Neuronal stem cell (in vitro differentiated cells): ENCODE results near the gene CYP2C9.
A peak's percentile ranks its signal among the peaks of the same experiment; 100 is the strongest.

Experiments
- DNase-seq: peaks from one replicate; pipeline ENCODE4 v3.0.0-alpha.2; 2013; ENCODE audit warnings: low spot score
- H2AFZ ChIP-seq: one replicate; pipeline ENCODE4 v1.6.1; 2013; ENCODE audit warnings: mild to moderate bottlenecking, low read length, inconsistent platforms
- H2AK5ac ChIP-seq: 2 replicates; pipeline ENCODE4 v1.6.1; 2013; ENCODE audit warnings: low read depth, mild to moderate bottlenecking, inconsistent platforms, low read length, moderate library complexity, mixed read lengths
- H2BK120ac ChIP-seq: 2 replicates; pipeline ENCODE4 v1.6.1; 2013; ENCODE audit warnings: low read depth, mild to moderate bottlenecking, inconsistent platforms, low read length, moderate library complexity, mixed read lengths
- H2BK12ac ChIP-seq: one replicate; pipeline ENCODE4 v1.6.1; 2013; ENCODE audit warnings: low read length, inconsistent platforms
- H2BK15ac ChIP-seq: 2 replicates; pipeline ENCODE4 v1.6.1; 2013; ENCODE audit warnings: mild to moderate bottlenecking, low read length, inconsistent platforms, mixed read lengths
- H2BK5ac ChIP-seq: one replicate; pipeline ENCODE4 v1.6.1; 2013; ENCODE audit warnings: inconsistent platforms, mild to moderate bottlenecking, low read length, moderate library complexity
- H3K14ac ChIP-seq: one replicate; pipeline ENCODE4 v1.6.1; 2013; ENCODE audit warnings: low read length, inconsistent platforms
- H3K18ac ChIP-seq: 2 replicates; pipeline ENCODE4 v1.6.1; 2013; ENCODE audit warnings: low read length, inconsistent platforms
- H3K23ac ChIP-seq: 2 replicates; pipeline ENCODE4 v1.6.1; 2013; ENCODE audit warnings: low read depth, mild to moderate bottlenecking, mixed read lengths, low read length, inconsistent platforms; ENCODE audit not compliant: poor library complexity
- H3K27ac ChIP-seq: replicated peaks from 3 replicates; pipeline ENCODE4 v1.5.1; 2013; ENCODE audit warnings: low read length, inconsistent platforms
- H3K27me3 ChIP-seq, 3 experiments: 2 replicates each; pipeline ENCODE4 v1.6.1; 2013; ENCODE audit warnings: low read length in 3 of 3, mild to moderate bottlenecking in 2 of 3, inconsistent platforms in 1 of 3, low read depth in 1 of 3, mixed read lengths in 1 of 3, moderate library complexity in 1 of 3; ENCODE audit not compliant: control insufficient read depth in 3 of 3, insufficient read depth in 3 of 3
- H3K36me3 ChIP-seq, 2 donors: replicated peaks in 1 of 2; 2 replicates each; pipeline ENCODE4 v1.6.1; 2013; ENCODE audit warnings: low read length in 2 of 2; ENCODE audit not compliant: control insufficient read depth in 2 of 2, insufficient read depth in 2 of 2
- H3K4ac ChIP-seq: 2 replicates; pipeline ENCODE4 v1.6.1; 2013; ENCODE audit warnings: inconsistent platforms, mild to moderate bottlenecking, low read length, moderate library complexity
- H3K4me1 ChIP-seq, 2 donors: 1 replicate in 1 of 2; 2 replicates in 1 of 2; pipeline ENCODE4 v1.6.1; 2013; ENCODE audit warnings: low read length in 2 of 2, low read depth in 1 of 2; ENCODE audit not compliant: control insufficient read depth in 2 of 2, insufficient read depth in 1 of 2
- H3K4me2 ChIP-seq: one replicate; pipeline ENCODE4 v1.6.1; 2013; ENCODE audit warnings: mild to moderate bottlenecking, low read length, inconsistent platforms; ENCODE audit not compliant: insufficient read depth, poor library complexity, severe bottlenecking
- H3K4me3 ChIP-seq, 2 donors: 2 replicates each; pipeline ENCODE4 v1.5.1; 2013; ENCODE audit warnings: low read length in 2 of 2, mild to moderate bottlenecking in 2 of 2, inconsistent platforms in 1 of 2, moderate library complexity in 1 of 2
- H3K79me1 ChIP-seq: one replicate; pipeline ENCODE4 v1.6.1; 2013; ENCODE audit warnings: low read depth, mild to moderate bottlenecking, inconsistent platforms, low read length, moderate library complexity
- H3K9ac ChIP-seq: one replicate; pipeline ENCODE4 v1.6.1; 2013; ENCODE audit warnings: mild to moderate bottlenecking, low read depth, low read length, inconsistent platforms; ENCODE audit not compliant: poor library complexity
- H3K9me3 ChIP-seq, 2 donors: replicated peaks in 1 of 2; 2 replicates each; pipeline versions ENCODE3 to v1.6.1; 2013; ENCODE audit warnings: low read length in 2 of 2, mild to moderate bottlenecking in 2 of 2, inconsistent platforms in 1 of 2, low read depth in 1 of 2, mixed read lengths in 1 of 2, moderate library complexity in 1 of 2; ENCODE audit not compliant: control insufficient read depth in 2 of 2, insufficient read depth in 1 of 2
- H4K8ac ChIP-seq: one replicate; pipeline ENCODE4 v1.6.1; 2013; ENCODE audit warnings: low read depth, mild to moderate bottlenecking, inconsistent platforms, low read length, moderate library complexity
- H4K91ac ChIP-seq: one replicate; pipeline ENCODE4 v1.6.1; 2013; ENCODE audit warnings: low read length, low read depth, mild to moderate bottlenecking, inconsistent platforms; ENCODE audit not compliant: poor library complexity
- WGBS, 2 donors: extraction: QIAGEN DNeasy Blood & Tissue Kit; methylation state at CpG; one replicate each; pipeline ENCODE4 v1.1.7; 2013; ENCODE audit warnings: missing lambda C conversion rate in 2 of 2, mixed read lengths in 1 of 2; ENCODE audit not compliant: insufficient read length in 2 of 2, insufficient replicate concordance in 1 of 2; ENCODE audit errors: extremely low coverage in 2 of 2; 5-methylcytosine and 5-hydroxymethylcytosine counted together

CYP2C9 gene

GRCh38 chr10:94997741-94998174, 59.3 kb downstream of the CYP2C9 start:
- no peak overlapping the region for H2AFZ ChIP-seq
- H3K27ac ChIP-seq: no peak overlapping the region
- H4K8ac ChIP-seq: no peak overlapping the region
- H3K27me3 ChIP-seq: no peaks in the 10 kb centered on the region
- H3K9ac ChIP-seq: no peak overlapping the region
- peak overlapping the region; percentile 34 for H3K4me2 ChIP-seq
- H3K18ac ChIP-seq: no peak overlapping the region
- no peak overlapping the region for H2AK5ac ChIP-seq
- peak; percentile 23 for DNase-seq
- H3K23ac ChIP-seq: no peak overlapping the region
- H4K91ac ChIP-seq: no peak overlapping the region
- no peak overlapping the region for H3K4ac ChIP-seq
- no peak overlapping the region for H3K14ac ChIP-seq
- H3K4me1 ChIP-seq: peaks cover 0 to 8% of the 10 kb centered on the region in 2 donors
- H2BK5ac ChIP-seq: no peak overlapping the region
- H3K79me1 ChIP-seq: no peaks in the 10 kb centered on the region
- no peak overlapping the region for H3K4me3 ChIP-seq
- no peak overlapping the region for H2BK120ac ChIP-seq
- no peak overlapping the region for H2BK15ac ChIP-seq
- no peaks in the 10 kb centered on the region for H3K9me3 ChIP-seq
- WGBS, 2 donors: no CpG with 5 or more reads among the region's 6 CpGs
- H3K36me3 ChIP-seq: no peaks in the 10 kb centered on the region
- H2BK12ac ChIP-seq: no peak overlapping the region

- H3K4me1 ChIP-seq: no peaks in the 10 kb centered on the region
- no peak overlapping the region for H2AFZ ChIP-seq
- no peak overlapping the region for H2BK5ac ChIP-seq
- H2AK5ac ChIP-seq: no peak overlapping the region
- H3K23ac ChIP-seq: no peak overlapping the region
- no peaks in the 10 kb centered on the region for H3K9me3 ChIP-seq
- H2BK12ac ChIP-seq: no peak overlapping the region
- DNase-seq: no peak
- WGBS, 2 donors: no CpG with 5 or more reads among the region's 2 CpGs
- no peak overlapping the region for H3K14ac ChIP-seq
- H3K4me2 ChIP-seq: no peak overlapping the region
- no peaks in the 10 kb centered on the region for H3K79me1 ChIP-seq
- no peak overlapping the region for H3K4ac ChIP-seq
- H3K27ac ChIP-seq: no peak overlapping the region
- no peak overlapping the region for H2BK120ac ChIP-seq
- no peak overlapping the region for H3K18ac ChIP-seq
- no peak overlapping the region for H3K9ac ChIP-seq
- no peak overlapping the region for H3K4me3 ChIP-seq
- H3K27me3 ChIP-seq: no peaks in the 10 kb centered on the region
- H2BK15ac ChIP-seq: no peak overlapping the region
- H4K8ac ChIP-seq: no peak overlapping the region
- H4K91ac ChIP-seq: no peak overlapping the region
- H3K36me3 ChIP-seq: no peaks in the 10 kb centered on the region
Measured at GRCh38 chr10:95026461-95026860, 88.0 kb downstream of the CYP2C9 start.

- H4K8ac ChIP-seq: no peak overlapping the region
- H3K4me2 ChIP-seq: no peak overlapping the region
- H2BK5ac ChIP-seq: no peak overlapping the region
- no peak overlapping the region for H2AFZ ChIP-seq
- H2BK120ac ChIP-seq: no peak overlapping the region
- no peak overlapping the region for H2AK5ac ChIP-seq
- no peak overlapping the region for H3K23ac ChIP-seq
- H3K4me1 ChIP-seq: peaks cover 0 to 2% of the 10 kb centered on the region in 2 donors
- no peak overlapping the region for H3K27ac ChIP-seq
- no peak overlapping the region for H3K18ac ChIP-seq
- no peaks in the 10 kb centered on the region for H3K9me3 ChIP-seq
- DNase-seq: no peak
- H3K36me3 ChIP-seq: no peaks in the 10 kb centered on the region
- no peaks in the 10 kb centered on the region for H3K27me3 ChIP-seq
- H3K14ac ChIP-seq: no peak overlapping the region
- no peak overlapping the region for H2BK12ac ChIP-seq
- no peak overlapping the region for H3K9ac ChIP-seq
- H2BK15ac ChIP-seq: no peak overlapping the region
- no peak overlapping the region for H3K4me3 ChIP-seq
- no peak overlapping the region for H4K91ac ChIP-seq
- no peak overlapping the region for H3K4ac ChIP-seq
- no peaks in the 10 kb centered on the region for H3K79me1 ChIP-seq
Measured at GRCh38 chr10:95031656-95032055, 93.2 kb downstream of the CYP2C9 start.

DNA sequence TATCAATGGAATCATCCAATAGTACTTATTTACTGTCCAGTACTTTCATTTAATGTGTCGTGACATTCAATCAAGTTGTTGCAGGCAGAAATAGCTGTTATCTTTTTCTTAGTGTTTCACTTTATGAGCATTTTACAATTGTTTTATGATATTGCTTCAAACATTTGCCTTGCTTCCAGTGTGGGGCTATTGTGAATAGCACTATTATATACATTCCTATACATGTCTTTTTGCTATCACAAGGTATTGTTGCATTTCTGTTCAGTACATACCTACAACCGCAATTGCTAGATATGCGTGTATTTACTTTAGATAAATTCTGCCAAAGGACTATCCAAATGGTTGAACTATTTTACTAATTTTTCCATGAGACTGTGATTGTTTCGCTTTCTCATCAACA, 95.9 kb downstream of the CYP2C9 start:
- Histone ChIP-seq H3K9me3 (no peaks in the 10 kb centered on the region), H2BK5ac (no peak overlapping the region), H3K36me3 (no peaks in the 10 kb centered on the region), H2BK12ac (no peak overlapping the region), H3K79me1 (no peaks in the 10 kb centered on the region), H2AK5ac (no peak overlapping the region), H3K4me3 (no peak overlapping the region), H2AFZ (no peak overlapping the region), H3K4ac (no peak overlapping the region), H3K18ac (no peak overlapping the region), H3K4me2 (no peak overlapping the region), H4K8ac (no peak overlapping the region), H4K91ac (no peak overlapping the region), H3K9ac (no peak overlapping the region), H3K27me3 (no peaks in the 10 kb centered on the region), H3K14ac (no peak overlapping the region), H3K23ac (no peak overlapping the region), H2BK15ac (no peak overlapping the region), H2BK120ac (no peak overlapping the region), H3K4me1 (peaks cover 0 to 2% of the 10 kb centered on the region in 2 donors), H3K27ac (no peak overlapping the region)
- no CpG with 5 or more reads among the region's 4 CpGs for WGBS, 2 donors
- DNase-seq: no peak
